ENCODE results near the gene STPG2. TPM values are rescaled to one million over a fixed set of nuclear protein-coding genes. Genes with fewer than 3 reads are reported as not detected.

Gene STPG2
- total and polyA plus RNA-seq, 7 donors: 0.06 to 0.71 (median 0.33) TPM; not detected in 4

GRCh38 chr4:97786306-97786920 lies 356.9 kb downstream of the STPG2 start:
- no peaks in the 10 kb centered on the region for H3K9me3 ChIP-seq
- TF ChIP-seq EP300 (IDR thresholded peaks at IDR 0.05) (no peak), CTCF (IDR thresholded peaks at IDR 0.05) (no peak), POLR2AphosphoS5 (IDR thresholded peaks at IDR 0.05) (no peak), POLR2A (IDR thresholded peaks at IDR 0.05) (no peak)
- no peaks in the 10 kb centered on the region for H3K36me3 ChIP-seq
- intact Hi-C loops (cut with DNase I): no loop called here
- H3K4me1 ChIP-seq: no peaks in the 10 kb centered on the region
- no peak overlapping the region for H3K4me3 ChIP-seq
- no peak overlapping the region for H3K27ac ChIP-seq
- no peak for DNase-seq
- no peaks in the 10 kb centered on the region for H3K27me3 ChIP-seq
- WGBS, 2 donors: 83 to 93% methylated on average over 3 of the region's 3 CpGs

- no peak for DNase-seq
- no peak overlapping the region for H3K27ac ChIP-seq
- no peaks in the 10 kb centered on the region for H3K9me3 ChIP-seq
- no peaks in the 10 kb centered on the region for H3K4me1 ChIP-seq
- no peaks in the 10 kb centered on the region for H3K27me3 ChIP-seq
- no peaks in the 10 kb centered on the region for H3K36me3 ChIP-seq
- 92% methylated on average over 10 of the region's 10 CpGs for WGBS, 2 donors
- TF ChIP-seq CTCF (IDR thresholded peaks at IDR 0.05) (no peak), EP300 (IDR thresholded peaks at IDR 0.05) (no peak), POLR2AphosphoS5 (IDR thresholded peaks at IDR 0.05) (no peak), POLR2A (IDR thresholded peaks at IDR 0.05) (no peak)
- intact Hi-C loops (cut with DNase I): no loop called here
- H3K4me3 ChIP-seq: no peak overlapping the region
These were observed 365.1 kb downstream of the STPG2 start for GRCh38 chr4:97778174-97778573.

DNA sequence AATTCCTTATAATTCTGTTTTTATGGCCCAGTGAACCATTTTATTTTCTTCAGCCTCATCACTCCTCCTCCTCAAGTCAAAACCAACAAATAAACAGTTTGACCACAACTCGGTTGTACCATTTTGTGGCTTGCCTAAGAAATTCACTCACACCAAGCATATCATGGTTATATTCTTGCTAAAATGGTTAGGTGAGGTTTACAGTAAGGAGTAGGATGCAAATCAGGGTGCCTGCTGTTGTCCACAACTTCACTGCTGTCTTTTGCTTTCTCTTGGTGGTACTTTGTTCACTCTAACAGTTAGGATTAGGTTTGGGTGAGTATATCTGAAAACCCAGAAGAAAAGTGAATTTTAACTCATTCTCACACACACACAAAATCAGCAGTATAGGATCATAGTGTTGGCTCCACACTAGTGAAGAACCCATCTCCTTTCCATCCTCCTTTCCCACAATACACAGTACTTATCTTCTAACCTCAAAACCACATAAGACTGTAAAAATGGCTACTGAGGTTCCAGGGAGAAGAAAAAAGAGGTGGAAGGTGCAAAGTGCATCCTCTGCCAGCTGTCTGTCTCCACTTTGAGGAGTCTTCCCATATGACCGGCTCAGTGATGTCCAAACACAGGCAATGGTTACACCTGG lies 368.8 kb downstream of the STPG2 start:
- H3K4me1 ChIP-seq: no peaks in the 10 kb centered on the region
- H3K9me3 ChIP-seq: no peaks in the 10 kb centered on the region
- TF ChIP-seq POLR2A (IDR thresholded peaks at IDR 0.05) (no peak), CTCF (IDR thresholded peaks at IDR 0.05) (no peak), EP300 (IDR thresholded peaks at IDR 0.05) (no peak), POLR2AphosphoS5 (IDR thresholded peaks at IDR 0.05) (no peak)
- no peaks in the 10 kb centered on the region for H3K36me3 ChIP-seq
- WGBS, 2 donors: 82 to 85% methylated on average over 2 of the region's 2 CpGs
- intact Hi-C loops (cut with DNase I): no loop called here
- H3K27me3 ChIP-seq: no peaks in the 10 kb centered on the region
- no peak overlapping the region for H3K4me3 ChIP-seq
- H3K27ac ChIP-seq: no peak overlapping the region
- no peak for DNase-seq

DNA sequence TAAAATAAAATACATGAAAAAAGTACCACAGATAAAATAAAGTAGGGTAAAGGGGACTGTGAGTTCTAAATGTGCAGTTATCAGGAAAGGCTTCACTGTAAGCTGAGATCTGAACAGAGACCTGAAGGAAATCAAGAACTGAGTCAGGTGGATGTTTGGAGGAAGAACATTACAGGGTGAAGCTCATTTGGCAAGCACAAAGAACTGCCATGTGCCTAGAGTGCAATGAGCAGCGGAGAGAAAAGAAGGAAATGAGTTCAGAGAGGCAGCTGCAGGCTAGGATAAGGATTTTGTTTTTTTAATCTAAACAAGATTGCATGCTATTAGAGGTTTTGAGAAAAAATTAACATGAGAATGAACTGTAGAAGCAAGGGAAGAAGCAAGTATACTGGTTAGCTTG lies 373.1 kb downstream of the STPG2 start:
- Histone ChIP-seq H3K27ac (no peak overlapping the region), H3K36me3 (no peaks in the 10 kb centered on the region), H3K9me3 (no peaks in the 10 kb centered on the region), H3K4me3 (no peak overlapping the region), H3K27me3 (no peaks in the 10 kb centered on the region), H3K4me1 (no peaks in the 10 kb centered on the region)
- TF ChIP-seq CTCF (IDR thresholded peaks at IDR 0.05) (no peak), POLR2AphosphoS5 (IDR thresholded peaks at IDR 0.05) (no peak), POLR2A (IDR thresholded peaks at IDR 0.05) (no peak), EP300 (IDR thresholded peaks at IDR 0.05) (no peak)
- intact Hi-C loops (cut with DNase I): no loop called here
- no peak for DNase-seq
- 74 to 81% methylated on average over 1 of the region's 1 CpG for WGBS, 2 donors
